Tibial nerve (tissue), 4 donors: ENCODE data around the gene GBX1. TPM values are rescaled to one million over a fixed set of nuclear protein-coding genes. Genes with fewer than 3 reads are reported as not detected.

Source experiments
- DNase-seq, 2 donors: peaks; one replicate each; pipeline ENCODE4 v3.0.0-alpha.2; 2019; ENCODE audit warnings: low spot score in 2 of 2
- H3K27ac ChIP-seq, 4 donors: fragments of 200-600 bp; sonication (generic) in 3 of 4; one replicate each; pipeline ENCODE4 v1.5.1; 2017 to 2019; ENCODE audit warnings: mild to moderate bottlenecking in 1 of 4
- H3K27me3 ChIP-seq, 2 donors: fragments of 200-600 bp; sonication (generic) in 1 of 2; one replicate each; pipeline versions ENCODE4 v1.5.1 to v1.6.0; 2017 to 2019
- H3K36me3 ChIP-seq, 3 donors: fragments of 200-600 bp; sonication (generic); one replicate each; pipeline ENCODE4 v1.5.1; 2018 to 2019
- H3K4me1 ChIP-seq, 4 donors: fragments of 200-600 bp; sonication (generic) in 3 of 4; one replicate each; pipeline ENCODE4 v1.5.1; 2017 to 2019
- H3K4me3 ChIP-seq, 4 donors: fragments of 200-600 bp; sonication (generic) in 3 of 4; one replicate each; pipeline ENCODE4 v1.5.1; 2017 to 2019; ENCODE audit warnings: mild to moderate bottlenecking in 1 of 4, moderate library complexity in 1 of 4
- H3K9me3 ChIP-seq, 4 donors: fragments of 200-600 bp; sonication (generic) in 3 of 4; one replicate each; pipeline ENCODE4 v1.5.1; 2017 to 2019
- CTCF ChIP-seq, 5 experiments: fragments of 200-600 bp in 3 of 5; fragments of 450-650 bp in 2 of 5; sonication (generic) in 3 of 5; IDR thresholded peaks; one replicate each; pipeline ENCODE4 v1.5.1; 2016 to 2019; ENCODE audit warnings: antibody characterized with exemption in 5 of 5, mild to moderate bottlenecking in 3 of 5, moderate library complexity in 2 of 5
- EP300 ChIP-seq, 2 donors: sonication (generic); formaldehyde crosslinking; IDR thresholded peaks; one replicate each; pipeline ENCODE4 v1.6.1; 2017; ENCODE audit warnings: antibody characterized with exemption in 2 of 2, mild to moderate bottlenecking in 1 of 2
- POLR2A ChIP-seq, 2 donors: fragments of 450-650 bp; IDR thresholded peaks; one replicate each; pipeline ENCODE4 v1.6.1; 2017; ENCODE audit warnings: antibody characterized with exemption in 2 of 2, mild to moderate bottlenecking in 2 of 2, moderate library complexity in 2 of 2
- WGBS, 2 donors: methylation state at CpG; one replicate each; pipeline ENCODE4 v1.1.5; 2018; 5-methylcytosine and 5-hydroxymethylcytosine counted together
- total RNA-seq, 4 donors: library from RNA; depleted of rRNA; stranded (reverse); fragments of >200 nt; gene quantifications; one replicate each; pipeline ENCODE4 v1.1.0, GENCODE V29; 2016

GBX1 gene
- total RNA-seq, 4 donors from 2014 or later: not detected

- no peak for TF ChIP-seq POLR2A (IDR thresholded peaks at IDR 0.05)
- no peak for TF ChIP-seq EP300 (IDR thresholded peaks at IDR 0.05)
- no peak for TF ChIP-seq CTCF (IDR thresholded peaks at IDR 0.05)
- Histone ChIP-seq H3K9me3 (no peaks in the 10 kb centered on the region), H3K36me3 (no peaks in the 10 kb centered on the region), H3K27ac (no peak overlapping the region), H3K4me3 (no peak overlapping the region), H3K27me3 (peaks cover 0 to 37% of the 10 kb centered on the region in 2 donors), H3K4me1 (no peaks in the 10 kb centered on the region)
- no peak for DNase-seq
- 79 to 88% methylated on average over 4 of the region's 4 CpGs for WGBS, 2 donors
Observed at GRCh38 chr7:151179946-151180345, 12.5 kb upstream of the GBX1 start.

- TF ChIP-seq EP300 (IDR thresholded peaks at IDR 0.05) (no peak), CTCF (IDR thresholded peaks at IDR 0.05) (no peak), POLR2A (IDR thresholded peaks at IDR 0.05) (no peak)
Observed at GRCh38 chr7:151179287-151179860, 11.9 kb upstream of the GBX1 start.

GRCh38 chr7:151178831-151179230 lies 11.3 kb upstream of the GBX1 start:
- H3K36me3 ChIP-seq: no peaks in the 10 kb centered on the region
- H3K27ac ChIP-seq: no peak overlapping the region
- WGBS, 2 donors: 68 to 76% methylated on average over 2 of the region's 2 CpGs
- no peaks in the 10 kb centered on the region for H3K9me3 ChIP-seq
- DNase-seq: no peak
- TF ChIP-seq CTCF (IDR thresholded peaks at IDR 0.05) (no peak), EP300 (IDR thresholded peaks at IDR 0.05) (no peak), POLR2A (IDR thresholded peaks at IDR 0.05) (no peak)
- no peak overlapping the region for H3K4me3 ChIP-seq
- H3K27me3 ChIP-seq: peaks cover 0 to 48% of the 10 kb centered on the region in 2 donors
- H3K4me1 ChIP-seq: no peaks in the 10 kb centered on the region

More at GRCh38 chr7:151179287-151179860, 11.9 kb upstream of the GBX1 start:
- H3K36me3 ChIP-seq: no peaks in the 10 kb centered on the region
- H3K4me3 ChIP-seq: no peak overlapping the region
- no peak for DNase-seq
- WGBS, 2 donors: 77 to 90% methylated on average over 8 of the region's 8 CpGs
- H3K27ac ChIP-seq: no peak overlapping the region
- H3K27me3 ChIP-seq: peaks cover 0 to 43% of the 10 kb centered on the region in 2 donors
- H3K9me3 ChIP-seq: no peaks in the 10 kb centered on the region
- no peaks in the 10 kb centered on the region for H3K4me1 ChIP-seq

- TF ChIP-seq POLR2A (IDR thresholded peaks at IDR 0.05) (no peak), EP300 (IDR thresholded peaks at IDR 0.05) (no peak), CTCF (IDR thresholded peaks at IDR 0.05) (no peak)
- Histone ChIP-seq H3K27ac (no peak overlapping the region), H3K27me3 (peaks cover 0 to 54% of the 10 kb centered on the region in 2 donors), H3K36me3 (no peaks in the 10 kb centered on the region), H3K9me3 (no peaks in the 10 kb centered on the region), H3K4me3 (no peak overlapping the region), H3K4me1 (no peaks in the 10 kb centered on the region)
- DNase-seq: no peak
- 78 to 79% methylated on average over 9 of the region's 9 CpGs for WGBS, 2 donors
Observed at GRCh38 chr7:151178236-151178635, 10.7 kb upstream of the GBX1 start.

- no peak overlapping the region for H3K4me3 ChIP-seq
- TF ChIP-seq EP300 (IDR thresholded peaks at IDR 0.05) (no peak), POLR2A (IDR thresholded peaks at IDR 0.05) (no peak), CTCF (IDR thresholded peaks at IDR 0.05) (no peak)
- WGBS, 2 donors: 80 to 100% methylated on average over 1 of the region's 1 CpG
- no peaks in the 10 kb centered on the region for H3K9me3 ChIP-seq
- H3K4me1 ChIP-seq: peaks cover 0 to 3% (median 0%) of the 10 kb centered on the region in 4 donors
- no peak overlapping the region for H3K27ac ChIP-seq
- no peaks in the 10 kb centered on the region for H3K36me3 ChIP-seq
- peaks cover 0 to 63% of the 10 kb centered on the region in 2 donors for H3K27me3 ChIP-seq
- no peak for DNase-seq
Observed at GRCh38 chr7:151177310-151177709, 9.8 kb upstream of the GBX1 start.
